Activated naive CD8-positive, alpha-beta T cell (primary cell): ENCODE measurements around the gene TMTC1.
"Not testable (repeated sequence)": the region's sequence is repeated elsewhere in the genome, so short reads cannot be mapped to it uniquely, and the experiment has no call there.

Experiments used
- H3K27ac Mint-ChIP-seq: one replicate; pipeline ENCODE4 v1.8.0; 2021; ENCODE audit warnings: mixed read lengths
- H3K27me3 Mint-ChIP-seq: one replicate; pipeline ENCODE4 v1.8.0; 2021; ENCODE audit warnings: mixed read lengths
- H3K36me3 Mint-ChIP-seq: one replicate; pipeline ENCODE4 v1.8.0; 2021; ENCODE audit warnings: mixed read lengths
- H3K4me1 Mint-ChIP-seq: one replicate; pipeline ENCODE4 v1.8.0; 2021; ENCODE audit warnings: low read depth, mixed read lengths
- H3K4me3 Mint-ChIP-seq: one replicate; pipeline ENCODE4 v1.8.0; 2021; ENCODE audit warnings: mild to moderate bottlenecking, mixed read lengths
- H3K9me3 Mint-ChIP-seq: one replicate; pipeline ENCODE4 v1.8.0; 2021; ENCODE audit warnings: low read depth, mixed read lengths

Gene TMTC1

DNA sequence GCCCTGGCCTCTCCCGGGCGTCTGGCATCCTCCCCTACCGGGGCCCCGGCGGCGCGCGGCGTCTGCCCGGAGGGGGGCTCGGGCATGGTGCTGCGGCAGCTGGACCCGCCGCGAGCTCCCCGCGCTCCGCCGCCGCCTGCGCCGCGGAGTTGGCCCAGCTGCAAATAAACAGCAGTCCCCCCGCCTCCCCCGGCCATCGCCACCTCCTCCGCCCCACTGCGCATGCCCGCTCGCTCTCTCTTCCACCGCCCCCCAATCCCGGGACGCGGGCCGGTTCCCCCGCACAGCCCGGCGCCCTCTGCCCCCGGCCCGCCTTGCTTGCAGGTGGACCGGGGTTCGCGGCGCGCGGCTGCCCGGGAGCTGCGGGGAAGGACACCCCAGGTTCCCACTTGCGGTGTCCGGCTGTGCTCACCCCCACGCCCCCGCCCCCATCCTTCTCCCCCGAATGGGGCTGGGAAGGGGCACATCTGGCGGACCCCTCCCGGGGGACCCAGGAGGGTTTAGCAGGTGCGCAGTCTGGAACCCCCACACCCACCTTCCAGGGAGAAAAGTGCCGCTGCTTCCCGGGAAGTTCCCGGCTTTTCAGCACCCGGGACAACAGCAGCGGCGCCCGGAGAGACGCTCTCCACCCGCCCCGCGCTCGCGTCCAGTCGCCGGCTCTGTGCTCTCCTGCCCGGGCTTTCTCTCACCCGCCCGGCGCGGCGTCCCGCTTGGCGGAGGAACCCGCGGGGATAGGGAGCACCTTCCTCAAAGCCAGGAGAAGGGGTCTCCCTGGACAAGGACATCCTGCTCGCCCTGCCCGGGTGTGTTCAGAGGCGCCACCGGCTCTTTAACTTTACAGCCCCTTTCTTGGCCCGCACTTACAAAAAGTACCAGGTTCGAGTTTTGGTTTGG is at the start of gene TMTC1:
Gene TMTC1 (minus strand): TSS at position 170 of the 894 bp plus-strand sequence. CDS start 191 bp downstream, outside the sequence.
- H3K4me1 Mint-ChIP-seq: peaks cover 11% of the 10 kb centered on the region
- no peaks in the 10 kb centered on the region for H3K9me3 Mint-ChIP-seq
- no peaks in the 10 kb centered on the region for H3K36me3 Mint-ChIP-seq
- peak within 1 kb of the TSS; percentile 32 for H3K4me3 Mint-ChIP-seq
- no peak within 1 kb of the TSS for H3K27ac Mint-ChIP-seq
- peaks cover 34% of the 10 kb centered on the region for H3K27me3 Mint-ChIP-seq

DNA sequence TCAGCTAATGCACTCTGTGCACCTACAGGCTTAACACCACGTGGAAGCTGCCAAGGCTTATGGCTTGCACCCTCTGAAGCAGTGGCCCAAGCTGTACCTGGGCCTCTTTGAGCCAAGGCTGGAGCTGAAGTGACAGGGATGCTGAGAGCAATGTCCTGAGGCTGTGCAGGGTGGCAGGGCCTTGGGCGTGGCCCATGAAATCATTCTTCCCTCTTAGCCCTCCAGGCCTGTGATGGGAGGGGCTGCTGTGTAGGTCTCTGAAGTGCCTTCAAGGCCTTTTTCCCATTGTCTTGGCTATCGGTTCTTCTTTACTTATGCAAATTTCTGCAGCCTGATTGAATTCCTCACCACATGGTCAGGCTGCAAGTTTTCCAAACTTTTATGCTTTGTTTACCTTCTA is 47.4 kb upstream of the TMTC1 start:
- no peak overlapping the region for H3K27ac Mint-ChIP-seq
- no peak overlapping the region for H3K4me3 Mint-ChIP-seq
- H3K27me3 Mint-ChIP-seq: no peaks in the 10 kb centered on the region
- H3K36me3 Mint-ChIP-seq: no peaks in the 10 kb centered on the region
- peaks cover 20% of the 10 kb centered on the region for H3K9me3 Mint-ChIP-seq
- no peaks in the 10 kb centered on the region for H3K4me1 Mint-ChIP-seq

DNA sequence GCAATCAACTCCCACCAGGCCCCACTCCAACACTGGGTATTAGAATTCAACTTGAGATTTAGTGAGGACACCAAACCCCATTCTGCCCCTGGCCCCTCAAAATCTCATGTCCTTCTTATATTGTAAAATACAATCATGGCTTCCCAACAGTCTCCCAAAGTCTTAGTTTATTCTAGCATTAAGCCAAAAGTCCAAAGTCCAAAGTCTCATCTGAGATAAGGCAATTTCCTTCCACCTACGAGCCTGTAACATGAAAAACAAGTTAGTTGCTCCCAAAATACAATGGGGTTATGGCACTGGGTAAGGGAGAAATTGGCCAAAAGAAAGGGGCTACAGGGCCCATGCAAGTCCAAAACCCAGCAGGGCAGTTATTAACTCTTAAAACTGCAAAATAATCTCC is 46.6 kb upstream of the TMTC1 start:
- Mint-ChIP-seq H3K9me3 (peaks cover 13% of the 10 kb centered on the region), H3K4me3 (no peak overlapping the region), H3K27ac (no peak overlapping the region), H3K4me1 (no peaks in the 10 kb centered on the region), H3K27me3 (no peaks in the 10 kb centered on the region), H3K36me3 (no peaks in the 10 kb centered on the region)

DNA sequence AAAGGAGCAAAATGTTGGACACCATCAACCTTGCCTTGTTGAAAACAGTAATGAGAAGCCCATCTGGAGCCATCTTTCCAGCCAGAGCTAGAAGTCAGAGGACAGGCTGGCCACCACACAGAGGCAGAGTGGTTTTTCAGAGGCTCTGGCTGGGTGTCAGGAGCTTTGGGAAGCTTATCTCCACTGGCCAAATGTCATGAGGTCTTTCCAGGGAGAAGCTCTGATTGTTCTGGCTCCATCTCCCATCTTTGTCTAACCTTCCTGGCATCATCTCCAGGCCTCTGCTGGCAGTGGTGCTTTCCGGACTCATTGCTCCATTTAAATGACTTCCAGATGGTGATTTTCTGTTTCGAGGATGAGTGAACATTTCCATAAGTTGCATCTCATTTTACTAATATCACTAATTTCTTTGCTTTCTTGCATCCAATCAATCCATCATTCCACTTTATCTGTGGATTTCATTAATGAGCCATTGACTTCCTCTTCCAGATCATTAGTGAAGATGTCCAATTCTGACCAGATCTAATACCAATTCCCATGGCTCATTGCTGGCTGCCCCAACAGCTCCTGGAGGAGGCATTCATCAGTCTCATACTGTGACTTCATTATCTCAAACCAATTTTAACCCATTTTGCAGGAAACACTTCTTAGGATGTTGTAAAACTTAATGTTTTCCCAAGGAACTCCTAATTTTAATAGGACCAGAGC is 35.3 kb upstream of the TMTC1 start:
- H3K4me3 Mint-ChIP-seq: no peak overlapping the region
- peaks cover 3% of the 10 kb centered on the region for H3K9me3 Mint-ChIP-seq
- H3K27me3 Mint-ChIP-seq: no peaks in the 10 kb centered on the region
- H3K27ac Mint-ChIP-seq: no peak overlapping the region
- no peaks in the 10 kb centered on the region for H3K36me3 Mint-ChIP-seq
- no peaks in the 10 kb centered on the region for H3K4me1 Mint-ChIP-seq

DNA sequence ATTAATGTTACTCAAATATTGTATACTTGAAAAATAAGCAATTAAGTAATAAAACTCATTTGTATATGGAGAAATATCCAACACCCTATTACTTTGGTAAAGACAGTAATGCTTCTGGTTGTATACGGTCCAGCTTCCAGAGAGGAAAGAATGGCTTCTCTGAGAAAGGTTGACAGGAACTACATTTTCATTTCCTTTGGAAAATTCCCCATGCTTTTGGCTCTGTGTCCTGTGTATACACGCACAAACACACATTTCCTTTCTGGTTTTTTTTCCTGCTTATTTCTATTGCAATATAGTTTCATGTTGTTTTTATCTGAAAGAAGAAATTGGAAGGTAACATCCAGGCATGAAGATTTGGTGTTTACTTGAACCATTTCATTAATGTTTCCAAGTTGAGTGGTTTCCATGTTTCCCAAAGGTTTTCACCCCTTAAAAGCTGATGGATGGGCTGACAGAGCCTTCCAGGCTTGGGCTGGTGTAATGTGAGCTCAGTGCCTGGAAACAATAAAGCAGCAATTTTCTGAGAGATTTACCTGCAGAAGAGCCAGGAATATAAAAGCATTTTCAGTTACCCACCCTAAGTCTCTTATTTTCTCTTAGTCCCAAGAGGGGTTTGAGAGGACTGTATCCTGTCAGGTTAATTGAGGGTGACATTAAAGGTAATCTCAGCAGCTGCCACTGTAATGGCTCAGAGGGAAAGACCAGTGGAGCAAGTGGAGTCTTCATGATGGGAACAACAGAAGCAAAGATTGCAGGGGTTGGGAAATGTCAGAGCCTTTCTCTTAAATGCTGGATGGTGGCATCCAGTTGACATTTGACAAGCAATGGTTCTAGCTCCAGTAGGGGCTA is 33.4 kb upstream of the TMTC1 start:
- H3K4me3 Mint-ChIP-seq: no peak overlapping the region
- no peaks in the 10 kb centered on the region for H3K9me3 Mint-ChIP-seq

DNA sequence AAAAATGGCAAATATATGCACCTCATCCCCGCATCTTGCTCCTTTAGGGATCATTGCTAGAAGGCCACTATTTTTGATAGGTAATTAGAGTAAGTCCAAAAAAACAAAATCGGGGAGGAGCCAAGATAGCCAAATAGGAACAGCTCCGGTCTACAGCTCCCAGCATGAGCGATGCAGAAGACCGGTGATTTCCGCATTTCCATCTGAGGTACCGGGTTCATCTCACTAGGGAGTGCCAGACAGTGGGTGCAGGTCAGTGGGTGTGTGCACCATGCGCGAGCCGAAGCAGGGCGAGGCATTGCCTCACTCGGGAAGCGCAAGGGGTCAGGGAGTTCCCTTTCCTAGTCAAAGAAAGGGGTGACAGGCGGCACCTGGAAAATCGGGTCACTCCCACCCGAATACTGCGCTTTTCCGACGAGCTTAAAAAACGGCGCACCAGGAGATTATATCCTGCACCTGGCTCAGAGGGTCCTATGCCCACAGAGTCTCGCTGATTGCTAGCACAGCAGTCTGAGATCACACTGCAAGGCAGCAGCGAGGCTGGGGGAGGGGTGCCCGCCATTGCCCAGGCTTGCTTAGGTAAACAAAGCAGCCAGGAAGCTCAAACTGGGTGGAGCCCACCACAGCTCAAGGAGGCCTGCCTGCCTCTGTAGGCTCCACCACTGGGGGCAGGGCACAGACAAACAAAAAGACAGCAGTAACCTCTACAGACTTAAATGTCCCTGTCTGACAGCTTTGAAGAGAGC is 26.0 kb upstream of the TMTC1 start:
- H3K9me3 Mint-ChIP-seq, H3K4me1 Mint-ChIP-seq, H3K27me3 Mint-ChIP-seq, H3K4me3 Mint-ChIP-seq, H3K27ac Mint-ChIP-seq, H3K36me3 Mint-ChIP-seq: not testable (repeated sequence)

More for the DNA sequence above, 33.4 kb upstream of the TMTC1 start:
- Mint-ChIP-seq H3K36me3 (no peaks in the 10 kb centered on the region), H3K4me1 (no peaks in the 10 kb centered on the region), H3K27ac (no peak overlapping the region), H3K27me3 (no peaks in the 10 kb centered on the region)

DNA sequence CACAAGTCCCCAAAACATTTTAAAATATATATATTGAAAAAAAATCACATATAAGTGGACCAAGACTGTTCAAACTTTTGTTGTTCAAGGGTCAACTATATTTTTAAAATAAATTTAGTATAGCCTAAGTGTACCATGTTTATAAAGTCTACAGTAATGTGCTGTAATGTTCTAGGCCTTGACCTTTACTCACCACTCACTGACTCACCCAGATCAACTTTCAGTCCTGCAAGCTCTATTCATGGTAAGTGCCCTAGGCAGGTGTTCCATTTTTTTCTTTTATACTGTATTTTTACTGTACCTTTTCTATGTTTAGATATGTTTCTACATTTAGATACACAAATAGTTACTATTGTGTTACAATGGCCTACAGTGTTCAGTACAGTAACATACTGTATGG is 23.4 kb upstream of the TMTC1 start:
- no peaks in the 10 kb centered on the region for H3K27me3 Mint-ChIP-seq
- H3K4me1 Mint-ChIP-seq: no peaks in the 10 kb centered on the region
- H3K9me3 Mint-ChIP-seq: no peaks in the 10 kb centered on the region
- H3K27ac Mint-ChIP-seq: no peak overlapping the region
- H3K36me3 Mint-ChIP-seq: no peaks in the 10 kb centered on the region
- no peak overlapping the region for H3K4me3 Mint-ChIP-seq

DNA sequence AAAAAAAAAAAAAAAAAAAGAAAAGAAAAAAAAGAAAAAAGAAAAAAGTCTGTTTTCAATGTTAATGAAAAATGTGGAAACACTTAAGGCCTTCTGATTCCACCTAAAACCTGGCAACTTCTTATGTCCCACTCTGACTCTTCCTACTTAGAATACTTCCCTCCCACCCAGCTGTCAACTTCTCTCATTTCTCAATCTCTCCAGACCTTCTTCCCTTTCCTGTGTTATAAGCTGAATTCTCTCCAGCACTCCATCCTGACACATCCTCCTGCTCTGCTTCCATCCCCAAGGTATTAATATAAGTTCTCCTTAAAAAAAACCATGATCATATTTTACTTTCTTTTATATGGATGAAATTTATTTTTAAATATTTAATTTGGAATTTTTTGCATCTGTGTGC is 20.3 kb upstream of the TMTC1 start:
- Mint-ChIP-seq H3K9me3 (no peaks in the 10 kb centered on the region), H3K36me3 (no peaks in the 10 kb centered on the region), H3K4me1 (no peaks in the 10 kb centered on the region), H3K4me3 (no peak overlapping the region), H3K27ac (no peak overlapping the region), H3K27me3 (no peaks in the 10 kb centered on the region)

DNA sequence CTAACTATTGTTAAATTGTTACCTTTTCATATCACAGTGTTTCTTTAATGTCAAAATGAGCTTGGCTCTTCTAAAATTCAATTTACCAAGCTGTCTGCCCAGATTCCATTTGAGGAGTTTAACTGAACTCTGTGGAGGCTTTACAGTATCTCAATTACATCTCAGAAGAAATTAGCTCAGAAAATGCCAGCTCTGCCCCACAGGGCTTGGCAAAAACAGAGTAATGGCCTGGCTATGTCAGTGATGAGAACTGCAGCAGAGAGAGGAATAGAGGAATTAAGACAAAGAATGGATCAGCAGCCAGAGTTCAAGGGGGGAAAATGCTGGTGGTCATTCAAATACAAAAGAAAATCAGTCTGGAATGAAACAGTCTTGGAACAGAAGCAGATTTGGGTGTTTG is 15.8 kb upstream of the TMTC1 start:
- H3K4me1 Mint-ChIP-seq: no peaks in the 10 kb centered on the region
- no peaks in the 10 kb centered on the region for H3K36me3 Mint-ChIP-seq
- no peak overlapping the region for H3K27ac Mint-ChIP-seq
- no peaks in the 10 kb centered on the region for H3K9me3 Mint-ChIP-seq
- H3K4me3 Mint-ChIP-seq: no peak overlapping the region
- H3K27me3 Mint-ChIP-seq: peaks cover 6% of the 10 kb centered on the region

DNA sequence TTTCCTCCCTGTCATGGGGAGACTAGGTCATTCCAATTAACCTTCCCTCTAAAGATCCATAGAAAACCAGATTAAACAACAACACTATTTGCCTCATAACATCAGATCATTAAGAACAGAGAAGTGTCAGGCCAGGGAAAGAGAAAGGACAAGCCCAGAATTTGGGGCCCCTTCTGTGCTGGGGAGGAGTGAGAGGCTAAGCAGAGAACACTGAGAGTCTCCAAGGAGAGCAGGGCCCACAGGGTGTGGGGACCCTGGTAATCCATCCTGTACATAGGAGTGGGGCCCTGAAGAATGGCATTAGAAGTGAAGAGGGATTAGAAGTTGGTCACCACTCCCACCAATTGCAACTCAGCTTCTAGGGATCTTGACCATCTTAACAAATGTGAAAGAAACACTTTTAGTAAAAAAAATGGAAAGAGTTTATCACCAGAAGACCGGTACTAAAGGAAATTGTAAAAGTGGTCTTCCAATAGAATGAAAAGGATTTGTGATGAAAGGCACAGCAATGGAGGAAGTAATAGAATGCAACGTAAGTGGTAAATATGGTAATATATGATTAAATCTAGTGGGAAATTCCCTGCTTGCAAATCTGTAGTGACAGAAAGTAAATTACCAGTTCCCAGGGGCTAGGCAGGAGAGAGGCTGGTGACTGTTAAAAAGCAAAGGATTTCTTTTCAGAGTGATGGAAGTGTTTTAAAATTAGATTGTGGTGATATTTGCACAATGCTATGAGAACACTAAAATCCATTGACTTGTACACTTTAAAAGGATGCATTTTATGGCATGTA is 14.0 kb upstream of the TMTC1 start:
- H3K9me3 Mint-ChIP-seq: no peaks in the 10 kb centered on the region
- no peak overlapping the region for H3K27ac Mint-ChIP-seq
- no peaks in the 10 kb centered on the region for H3K36me3 Mint-ChIP-seq
- H3K27me3 Mint-ChIP-seq: peaks cover 6% of the 10 kb centered on the region
- H3K4me1 Mint-ChIP-seq: no peaks in the 10 kb centered on the region
- H3K4me3 Mint-ChIP-seq: no peak overlapping the region

DNA sequence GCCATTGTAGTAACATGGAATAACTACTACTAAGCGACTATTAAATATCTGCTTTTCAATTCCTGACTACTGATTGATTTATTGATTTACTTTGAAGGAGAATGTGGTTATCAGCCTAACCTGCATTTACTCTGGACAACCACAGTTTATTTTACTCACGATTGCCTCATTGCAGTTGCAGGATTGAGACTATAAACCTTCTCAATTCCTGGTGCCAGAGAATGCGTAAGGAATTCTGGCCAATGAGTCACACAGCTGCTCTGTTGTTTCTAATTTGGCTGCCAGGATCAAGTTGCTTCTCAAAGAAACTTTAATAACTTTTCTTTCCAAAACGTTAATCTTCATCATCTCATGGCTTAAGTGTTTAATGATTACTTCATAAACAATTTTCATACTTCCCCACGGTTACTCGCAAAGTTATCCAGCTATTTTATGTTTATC is 13.1 kb upstream of the TMTC1 start:
- no peaks in the 10 kb centered on the region for H3K4me1 Mint-ChIP-seq
- H3K9me3 Mint-ChIP-seq: no peaks in the 10 kb centered on the region
- H3K27me3 Mint-ChIP-seq: peaks cover 6% of the 10 kb centered on the region
- no peak overlapping the region for H3K4me3 Mint-ChIP-seq
- no peak overlapping the region for H3K27ac Mint-ChIP-seq
- no peaks in the 10 kb centered on the region for H3K36me3 Mint-ChIP-seq

DNA sequence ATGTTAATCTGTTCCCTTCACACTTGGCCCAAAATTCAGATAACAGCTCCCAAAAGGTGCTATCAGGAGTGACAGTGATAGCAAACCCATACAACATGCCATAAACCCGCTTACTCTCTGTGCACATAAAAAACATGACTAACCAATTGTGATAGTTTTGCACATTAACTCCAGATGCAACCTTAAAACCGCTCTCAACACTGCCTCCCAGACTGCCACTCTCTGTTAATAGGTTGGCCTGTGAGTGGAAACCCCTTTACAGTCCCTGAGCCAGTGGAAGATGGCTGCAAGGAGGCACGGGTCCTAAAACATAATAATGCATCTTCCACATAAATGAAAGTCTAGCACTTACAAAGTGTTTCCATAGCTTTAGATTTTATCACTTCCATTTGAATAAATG is 12.0 kb upstream of the TMTC1 start:
- H3K36me3 Mint-ChIP-seq: no peaks in the 10 kb centered on the region
- H3K4me1 Mint-ChIP-seq: no peaks in the 10 kb centered on the region
- no peak overlapping the region for H3K4me3 Mint-ChIP-seq
- H3K9me3 Mint-ChIP-seq: no peaks in the 10 kb centered on the region
- H3K27ac Mint-ChIP-seq: no peak overlapping the region
- peaks cover 6% of the 10 kb centered on the region for H3K27me3 Mint-ChIP-seq

DNA sequence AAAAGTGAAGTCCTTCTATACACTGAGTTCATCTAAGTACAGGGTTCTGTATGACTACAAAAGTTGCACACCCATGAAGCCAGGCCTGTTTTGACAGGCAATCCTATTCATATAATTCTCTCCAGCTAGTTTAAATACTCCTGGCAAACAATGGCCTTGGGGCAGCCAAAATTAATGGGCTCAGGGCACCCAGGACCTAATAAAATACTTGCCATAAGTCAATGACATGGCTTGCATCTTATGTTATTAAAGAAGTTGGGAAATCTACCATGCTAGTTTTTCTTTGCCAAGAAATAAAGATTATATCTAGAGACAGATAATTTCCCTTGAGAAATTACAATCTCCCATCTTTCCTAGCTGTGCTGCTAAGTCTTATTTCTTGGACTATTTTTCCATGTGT is 11.1 kb upstream of the TMTC1 start:
- H3K9me3 Mint-ChIP-seq: no peaks in the 10 kb centered on the region
- H3K36me3 Mint-ChIP-seq: no peaks in the 10 kb centered on the region
- H3K27me3 Mint-ChIP-seq: peaks cover 6% of the 10 kb centered on the region
- H3K27ac Mint-ChIP-seq: no peak overlapping the region
- H3K4me1 Mint-ChIP-seq: no peaks in the 10 kb centered on the region
- H3K4me3 Mint-ChIP-seq: no peak overlapping the region

DNA sequence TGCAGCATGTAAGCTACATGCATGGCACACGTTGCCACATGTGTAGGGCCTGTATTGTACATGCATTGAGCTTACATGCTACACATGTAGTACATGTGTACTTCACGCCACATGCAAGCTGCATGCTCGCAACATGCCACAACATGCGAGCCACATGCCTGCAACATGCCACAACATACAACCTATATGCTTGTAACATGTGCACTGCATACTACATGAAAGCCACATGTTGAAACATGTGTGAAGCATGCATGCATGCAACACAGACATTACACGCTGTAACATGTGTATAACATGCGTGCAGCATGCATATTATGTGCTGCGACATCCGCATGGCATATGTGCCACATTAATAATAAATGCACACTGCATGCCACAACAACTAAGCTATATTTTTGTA is 9.1 kb upstream of the TMTC1 start:
- Mint-ChIP-seq H3K9me3 (no peaks in the 10 kb centered on the region), H3K36me3 (no peaks in the 10 kb centered on the region), H3K4me3 (no peak overlapping the region), H3K27me3 (peaks cover 2% of the 10 kb centered on the region), H3K27ac (no peak overlapping the region), H3K4me1 (no peaks in the 10 kb centered on the region)
